ENCODE data around the gene LRRC32. TPM values are rescaled to one million over a fixed set of nuclear protein-coding genes. Genes with fewer than 3 reads are reported as not detected.

LRRC32 gene
- total RNA-seq, 2 experiments from 2014 or later: 11.2 to 12.3 TPM

DNA sequence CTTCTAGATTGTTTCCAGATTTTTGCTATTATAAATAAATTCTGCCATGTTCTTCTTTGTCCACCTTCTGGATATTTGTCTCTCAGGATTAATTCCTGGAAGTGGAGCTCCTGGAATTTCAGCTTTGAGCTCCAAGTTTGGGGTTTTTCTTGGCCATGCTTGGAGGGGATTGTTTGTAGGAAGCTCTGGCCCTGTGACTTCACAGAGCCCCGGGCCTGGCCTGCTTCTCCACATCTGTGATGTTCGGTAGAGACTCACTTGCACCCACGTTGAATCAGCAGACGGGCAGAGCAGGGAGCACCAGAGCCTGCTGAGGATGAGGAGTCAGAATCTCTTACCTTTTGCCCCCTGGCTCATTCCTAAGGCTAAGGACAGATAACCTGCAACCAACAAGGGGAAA is 35.7 kb downstream of the LRRC32 start:
- CTCF ChIA-PET: no interaction called here
- Mint-ChIP-seq H3K9me3 (no peaks in the 10 kb centered on the region), H3K4me1 (ENCODE audit: low read depth) (peaks cover 10% of the 10 kb centered on the region), H3K27ac (no peak overlapping the region), H3K4me3 (no peak overlapping the region), H3K36me3 (no peaks in the 10 kb centered on the region), H3K27me3 (peaks cover 7% of the 10 kb centered on the region)
- intact Hi-C loops (cut with micrococcal nuclease): no loop called here
- no peak for DNase-seq
- POLR2A ChIA-PET: no interaction called here

DNA sequence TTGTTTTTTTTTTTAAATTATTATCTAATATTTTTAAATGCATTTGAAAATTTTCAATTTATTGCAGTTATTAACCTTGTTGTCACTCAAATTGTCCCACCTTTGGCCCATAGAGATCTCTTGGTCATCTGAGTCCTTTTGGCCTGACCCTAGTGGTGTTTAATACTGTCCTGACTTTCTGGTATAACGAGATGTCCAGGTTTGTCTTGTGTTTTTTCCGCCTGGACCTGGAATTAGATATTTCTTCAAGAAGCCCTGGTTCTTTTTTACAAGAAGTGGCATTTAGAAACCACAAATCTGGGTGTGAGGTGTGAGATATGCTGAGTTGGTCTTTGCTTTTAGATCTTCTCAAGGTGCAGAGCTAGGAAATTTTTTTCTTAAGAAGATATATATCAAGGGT is 38.1 kb downstream of the LRRC32 start:
- ChIA-PET CTCF (interaction anchor here (0.7 kb wide), 1 partner anchor 47 kb away, joined by 3 read pairs; no protein-coding TSS in a partner anchor), POLR2A (no interaction called here)
- Mint-ChIP-seq H3K4me1 (ENCODE audit: low read depth) (peaks cover 31% of the 10 kb centered on the region), H3K9me3 (no peaks in the 10 kb centered on the region), H3K27me3 (peaks cover 1% of the 10 kb centered on the region), H3K4me3 (no peak overlapping the region), H3K27ac (no peak overlapping the region), H3K36me3 (no peaks in the 10 kb centered on the region)
- intact Hi-C loops (cut with micrococcal nuclease): no loop called here
- no peak for DNase-seq

DNA sequence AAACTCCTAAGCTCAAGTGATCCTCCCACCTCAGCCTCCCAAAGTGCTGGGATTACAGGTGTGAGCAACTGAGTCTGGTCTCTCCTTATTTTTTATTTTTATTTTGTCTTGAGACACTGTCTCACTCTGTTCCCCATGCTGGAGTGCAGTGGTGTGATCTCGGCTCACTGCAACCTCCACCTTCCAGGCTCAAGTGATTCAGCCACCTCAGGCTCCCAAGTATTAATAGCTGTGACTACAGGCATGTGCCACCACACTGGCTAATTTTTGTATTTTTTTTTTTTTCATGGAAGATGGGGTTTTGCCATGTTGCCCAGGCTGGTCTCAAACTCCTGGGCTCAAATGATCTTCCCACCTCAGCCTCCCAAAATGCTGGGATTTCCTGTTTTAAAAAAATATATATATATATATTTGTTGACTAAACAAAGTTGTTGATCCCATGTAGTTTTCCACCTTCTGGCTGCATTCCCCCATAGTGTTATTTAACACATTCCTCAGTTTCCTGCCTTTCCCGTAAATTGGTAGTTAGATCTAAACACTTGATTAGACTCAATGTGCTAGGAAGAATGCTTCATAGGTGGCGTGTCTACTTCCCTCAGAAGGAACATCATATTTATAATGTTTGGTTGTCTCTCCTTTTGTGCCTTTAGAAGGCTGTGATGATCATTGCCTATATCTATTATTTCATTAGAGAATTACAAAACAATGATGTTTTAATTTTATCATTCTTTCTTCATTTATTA is 38.8 kb downstream of the LRRC32 start:
- Mint-ChIP-seq H3K4me1 (ENCODE audit: low read depth) (peaks cover 38% of the 10 kb centered on the region), H3K27me3 (peaks cover 1% of the 10 kb centered on the region), H3K27ac (no peak overlapping the region), H3K9me3 (no peaks in the 10 kb centered on the region), H3K4me3 (no peak overlapping the region), H3K36me3 (no peaks in the 10 kb centered on the region)
- ChIA-PET CTCF (no interaction called here), POLR2A (no interaction called here)
- intact Hi-C loops (cut with micrococcal nuclease): no loop called here
- no peak for DNase-seq

DNA sequence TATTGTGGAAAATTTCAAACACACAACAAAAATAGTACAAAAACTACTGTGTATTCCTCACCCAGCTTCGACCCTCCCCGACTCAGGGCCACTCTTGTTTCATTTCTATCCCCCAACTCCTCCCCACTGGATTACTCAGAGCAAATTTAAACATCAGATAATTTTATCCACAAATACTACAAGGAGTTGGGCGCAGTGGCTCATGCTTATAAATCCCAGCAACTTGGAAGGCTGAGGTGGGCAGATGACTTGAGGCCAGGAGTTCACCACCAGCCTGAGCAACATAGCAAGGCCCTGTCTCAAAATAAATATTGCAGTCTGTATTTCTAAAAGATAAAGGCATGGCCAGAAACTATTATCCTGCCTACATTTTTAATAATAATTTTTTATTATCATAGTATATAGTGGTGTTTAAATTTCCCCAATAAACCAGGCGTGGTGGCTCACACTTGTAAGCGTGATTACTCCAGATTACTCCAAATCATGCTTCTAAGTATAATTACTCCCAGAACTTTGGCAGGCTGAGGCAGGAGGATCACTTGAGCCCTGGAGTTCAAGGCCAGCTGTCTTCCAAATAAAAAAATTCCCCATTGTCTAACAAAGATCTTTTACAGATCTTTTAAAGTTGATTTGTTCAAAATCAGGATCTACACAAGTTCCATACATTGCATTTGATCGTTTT is 39.8 kb downstream of the LRRC32 start:
- H3K4me1 Mint-ChIP-seq (ENCODE audit: low read depth): peaks cover 41% of the 10 kb centered on the region
- ChIA-PET POLR2A (no interaction called here), CTCF (no interaction called here)
- H3K36me3 Mint-ChIP-seq: peaks cover 4% of the 10 kb centered on the region
- H3K27me3 Mint-ChIP-seq: peaks cover 1% of the 10 kb centered on the region
- DNase-seq: no peak
- intact Hi-C loops (cut with micrococcal nuclease): no loop called here
- H3K4me3 Mint-ChIP-seq: peak overlapping the region; percentile 8
- H3K27ac Mint-ChIP-seq: peak overlapping the region; percentile 85
- peaks cover 5% of the 10 kb centered on the region for H3K9me3 Mint-ChIP-seq

DNA sequence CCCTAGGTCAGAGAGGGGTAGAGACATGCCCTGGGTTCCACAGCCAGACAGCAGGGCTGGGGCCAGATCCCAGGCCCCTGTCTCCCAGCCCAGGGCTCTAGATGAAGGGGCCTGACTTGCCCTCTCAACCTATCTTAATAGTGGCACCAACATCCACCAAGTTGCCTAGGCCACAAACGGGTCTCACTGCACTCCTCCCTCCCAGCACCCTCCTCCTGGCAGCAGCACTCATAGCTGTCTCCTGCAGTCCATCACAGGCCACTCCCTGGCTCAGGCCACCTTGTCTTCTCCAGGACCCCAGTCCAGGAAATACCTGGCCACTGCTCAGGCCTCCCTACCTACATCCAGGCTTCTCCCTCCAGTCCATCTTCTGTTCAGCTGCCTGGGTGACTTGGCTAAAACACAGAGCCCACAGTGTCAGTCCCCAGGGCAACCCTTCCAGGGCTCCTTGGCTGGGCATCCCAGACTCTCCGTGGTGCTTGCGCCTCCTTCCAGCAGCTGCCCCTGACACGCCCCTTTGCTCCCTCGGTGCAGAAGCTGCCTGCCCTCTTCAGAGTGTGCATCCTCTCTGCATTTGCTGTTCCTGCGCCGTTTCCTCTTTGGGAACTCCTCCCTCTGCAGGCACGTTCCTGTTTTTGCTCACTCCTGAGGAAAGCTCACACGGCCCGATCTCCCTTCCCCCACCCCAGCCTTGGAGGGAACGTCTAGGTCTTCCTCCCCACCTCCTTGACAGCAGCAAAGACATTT is 40.5 kb downstream of the LRRC32 start:
- Mint-ChIP-seq H3K9me3 (peaks cover 12% of the 10 kb centered on the region), H3K27me3 (no peaks in the 10 kb centered on the region), H3K4me3 (peak overlapping the region; percentile 8), H3K4me1 (ENCODE audit: low read depth) (peaks cover 41% of the 10 kb centered on the region), H3K36me3 (peaks cover 10% of the 10 kb centered on the region), H3K27ac (peak overlapping the region; percentile 85)
- ChIA-PET CTCF (interaction anchor here (1.2 kb wide), 1 partner anchor 42 kb away, joined by 3 read pairs; no protein-coding TSS in a partner anchor), POLR2A (interaction anchor here (2.0 kb wide), 1 partner anchor 42 kb away, joined by 7 read pairs; no protein-coding TSS in a partner anchor)
- peak; percentile 20 for DNase-seq
- intact Hi-C loops (cut with micrococcal nuclease): loop anchor here (2.0 kb wide), 2 partner anchors 69 to 77 kb away; no protein-coding TSS in a partner anchor

DNA sequence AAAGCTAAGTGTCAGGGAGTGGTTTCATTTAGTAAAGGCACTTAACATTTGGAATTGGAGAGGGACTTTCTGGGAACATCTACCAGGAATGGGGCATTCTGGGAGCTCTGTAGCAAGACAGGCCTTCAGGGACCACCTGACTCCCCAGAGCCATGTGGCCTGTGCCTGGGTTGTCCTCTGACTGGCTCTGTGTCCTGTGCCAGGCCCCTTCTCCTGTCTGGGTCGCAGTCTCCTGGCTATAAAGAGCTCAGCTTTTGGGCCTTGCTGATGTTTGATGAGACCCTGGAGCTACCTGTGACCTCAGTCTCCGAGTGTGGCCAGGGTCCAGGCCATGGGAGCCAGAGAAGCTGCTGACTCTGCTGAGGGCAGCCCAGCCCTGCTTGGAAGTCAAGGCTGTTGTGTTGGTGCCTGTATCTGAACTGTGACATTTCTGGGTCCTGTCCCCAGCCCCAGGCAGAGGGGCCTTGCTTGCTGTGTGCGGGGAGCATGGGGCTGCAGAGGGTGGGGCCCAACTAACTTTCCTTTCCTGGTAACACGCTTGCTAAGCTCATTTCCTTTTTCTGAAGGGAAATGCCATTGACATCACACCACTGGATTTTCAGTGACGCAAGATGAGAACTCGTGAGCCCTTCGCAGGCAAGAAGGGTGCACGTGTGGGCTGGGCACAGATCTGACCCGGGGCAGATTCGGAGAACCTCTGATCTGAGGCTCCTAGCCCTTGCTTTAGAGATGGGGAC is 41.3 kb downstream of the LRRC32 start:
- Mint-ChIP-seq H3K27ac (peak overlapping the region; percentile 85), H3K36me3 (peaks cover 10% of the 10 kb centered on the region), H3K4me3 (no peak overlapping the region), H3K9me3 (peaks cover 13% of the 10 kb centered on the region), H3K4me1 (ENCODE audit: low read depth) (peaks cover 41% of the 10 kb centered on the region), H3K27me3 (no peaks in the 10 kb centered on the region)
- peak; percentile 61 for DNase-seq
- intact Hi-C loops (cut with micrococcal nuclease): loop anchor here (2.0 kb wide), 2 partner anchors 68 to 76 kb away; no protein-coding TSS in a partner anchor
- POLR2A ChIA-PET: interaction anchor here (0.6 to 2.0 kb wide), 2 partner anchors 41 to 117 kb away, joined by 5 to 7 read pairs; no protein-coding TSS in a partner anchor
- CTCF ChIA-PET: interaction anchor here (1.2 kb wide), 1 partner anchor 41 kb away, joined by 3 read pairs; no protein-coding TSS in a partner anchor

DNA sequence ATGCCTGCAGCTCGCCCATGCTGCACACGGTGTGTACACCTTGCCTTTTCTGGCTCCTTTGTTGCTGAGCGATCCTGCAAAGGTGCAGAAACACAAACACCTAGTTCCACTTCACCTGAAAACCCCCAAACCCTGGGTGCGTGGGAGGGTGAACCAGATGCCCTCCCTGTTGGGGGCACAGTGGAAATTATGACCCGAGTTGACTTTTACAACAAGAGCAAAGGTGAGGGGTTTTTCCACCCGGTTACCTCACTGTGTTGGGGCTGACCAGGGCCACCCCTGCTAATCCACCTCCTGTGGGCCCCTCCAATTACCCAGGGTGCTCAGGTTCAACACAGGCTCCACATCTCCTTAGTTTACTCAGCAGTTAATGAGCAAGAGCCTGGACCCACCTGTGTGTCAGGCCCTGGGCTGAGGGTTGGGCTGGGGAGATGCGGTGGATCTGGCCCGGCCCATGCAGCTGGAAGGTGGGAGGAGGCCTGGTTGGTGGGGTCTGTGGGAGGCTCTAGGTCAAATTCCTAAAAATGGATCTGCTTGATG is 42.1 kb downstream of the LRRC32 start:
- peaks cover 13% of the 10 kb centered on the region for H3K9me3 Mint-ChIP-seq
- no peaks in the 10 kb centered on the region for H3K27me3 Mint-ChIP-seq
- no peak overlapping the region for H3K4me3 Mint-ChIP-seq
- H3K27ac Mint-ChIP-seq: peak overlapping the region; percentile 85
- peaks cover 10% of the 10 kb centered on the region for H3K36me3 Mint-ChIP-seq
- intact Hi-C loops (cut with micrococcal nuclease): loop anchor here (1.0 to 2.0 kb wide), 4 partner anchors 38 to 76 kb away; no protein-coding TSS in a partner anchor
- peaks cover 41% of the 10 kb centered on the region for H3K4me1 Mint-ChIP-seq (ENCODE audit: low read depth)
- ChIA-PET POLR2A (interaction anchor here (2.0 kb wide), 1 partner anchor 40 kb away, joined by 7 read pairs; no protein-coding TSS in a partner anchor), CTCF (interaction anchor here (1.2 kb wide), 1 partner anchor 40 kb away, joined by 3 read pairs; no protein-coding TSS in a partner anchor)
- peak; percentile 67 for DNase-seq

DNA sequence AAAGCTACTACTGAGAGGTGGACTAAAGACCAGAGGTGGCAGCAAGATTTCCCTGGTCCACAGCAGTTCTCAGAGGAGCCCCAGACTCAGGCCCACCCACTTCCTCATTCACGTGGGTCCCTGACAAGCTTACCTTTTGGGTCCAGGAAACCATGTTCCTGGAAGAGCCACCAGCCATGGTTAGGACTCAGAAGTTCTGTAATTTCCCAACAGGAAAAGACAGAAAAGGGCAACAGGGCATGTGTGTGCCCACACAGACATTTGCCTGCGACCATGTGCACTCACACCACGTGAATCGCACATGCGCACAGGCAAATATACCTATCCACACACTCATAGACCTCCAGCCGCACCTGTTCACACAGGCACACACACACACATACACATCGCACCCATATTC is 42.9 kb downstream of the LRRC32 start:
- DNase-seq: peak; percentile 20
- Mint-ChIP-seq H3K36me3 (peaks cover 10% of the 10 kb centered on the region), H3K9me3 (peaks cover 13% of the 10 kb centered on the region), H3K27ac (peak overlapping the region; percentile 53), H3K4me1 (ENCODE audit: low read depth) (peaks cover 41% of the 10 kb centered on the region), H3K4me3 (no peak overlapping the region), H3K27me3 (no peaks in the 10 kb centered on the region)
- POLR2A ChIA-PET: interaction anchor here (1.1 kb wide), 1 partner anchor 73 kb away, joined by 3 read pairs; no protein-coding TSS in a partner anchor
- intact Hi-C loops (cut with micrococcal nuclease): loop anchor here (1.0 to 2.0 kb wide), 4 partner anchors 39 to 75 kb away; no protein-coding TSS in a partner anchor
- CTCF ChIA-PET: interaction anchor here (1.1 to 2.2 kb wide), 2 partner anchors 29 to 53 kb away, joined by 3 to 6 read pairs; no protein-coding TSS in a partner anchor

DNA sequence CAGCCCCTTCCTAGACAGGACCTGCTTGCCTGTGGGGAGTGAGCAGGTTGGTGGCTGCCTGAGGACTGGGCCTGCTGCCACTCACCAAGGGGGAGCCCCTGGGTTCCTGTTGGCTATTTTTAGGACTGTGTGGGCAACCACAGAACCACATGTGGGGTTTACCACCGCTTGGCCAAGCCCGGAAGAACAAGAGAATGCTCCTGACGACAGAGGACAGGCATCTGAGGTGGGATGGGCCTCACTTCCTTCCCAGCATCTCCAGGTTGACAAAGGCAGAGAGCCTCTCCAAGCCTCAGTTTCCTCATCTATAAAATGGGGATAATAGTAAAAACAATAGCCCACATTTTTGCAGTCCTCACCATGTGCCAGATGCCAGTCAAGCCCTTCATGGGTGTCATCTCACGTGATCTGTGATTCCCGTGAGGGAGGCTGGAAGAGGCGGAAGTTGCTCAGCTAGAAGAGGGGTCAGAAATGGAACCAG is 43.6 kb downstream of the LRRC32 start:
- peaks cover 39% of the 10 kb centered on the region for H3K4me1 Mint-ChIP-seq (ENCODE audit: low read depth)
- peak; percentile 87 for DNase-seq
- H3K27me3 Mint-ChIP-seq: no peaks in the 10 kb centered on the region
- H3K36me3 Mint-ChIP-seq: peaks cover 10% of the 10 kb centered on the region
- ChIA-PET CTCF (interaction anchor here (0.7 to 2.2 kb wide), 3 partner anchors 29 to 55 kb away, joined by 3 to 6 read pairs (median 3); no protein-coding TSS in a partner anchor), POLR2A (interaction anchor here (1.1 kb wide), 1 partner anchor 73 kb away, joined by 3 read pairs; no protein-coding TSS in a partner anchor)
- peak overlapping the region; percentile 53 for H3K27ac Mint-ChIP-seq
- peak overlapping the region; percentile 13 for H3K4me3 Mint-ChIP-seq
- peaks cover 13% of the 10 kb centered on the region for H3K9me3 Mint-ChIP-seq
- intact Hi-C loops (cut with micrococcal nuclease): no loop called here

DNA sequence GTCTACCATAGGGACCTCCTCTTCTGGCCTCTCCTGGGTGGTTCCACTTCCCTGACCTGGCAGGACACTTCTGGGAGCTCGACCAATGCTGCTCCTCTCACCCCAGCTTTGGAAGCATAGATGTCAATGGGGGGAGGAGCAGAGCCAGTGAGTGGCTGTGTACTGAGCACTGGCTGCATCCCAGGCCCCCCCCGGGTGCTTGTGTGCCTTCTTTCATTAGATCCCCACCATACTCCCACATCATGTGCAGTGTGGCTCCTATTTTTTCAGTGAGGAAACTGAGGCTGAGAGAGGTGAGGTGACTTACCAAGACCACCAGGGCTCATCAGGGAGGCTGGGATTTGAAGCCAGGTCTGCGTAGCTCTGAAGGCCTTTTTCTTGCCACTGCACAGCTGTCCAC is 44.3 kb downstream of the LRRC32 start:
- no peaks in the 10 kb centered on the region for H3K27me3 Mint-ChIP-seq
- no peak for DNase-seq
- intact Hi-C loops (cut with micrococcal nuclease): no loop called here
- H3K4me3 Mint-ChIP-seq: no peak overlapping the region
- H3K9me3 Mint-ChIP-seq: peaks cover 13% of the 10 kb centered on the region
- H3K27ac Mint-ChIP-seq: no peak overlapping the region
- peaks cover 39% of the 10 kb centered on the region for H3K4me1 Mint-ChIP-seq (ENCODE audit: low read depth)
- H3K36me3 Mint-ChIP-seq: peaks cover 10% of the 10 kb centered on the region
- POLR2A ChIA-PET: no interaction called here
- CTCF ChIA-PET: interaction anchor here (0.5 to 2.2 kb wide), 3 partner anchors 28 to 821 kb away, joined by 3 to 6 read pairs (median 3); no protein-coding TSS in a partner anchor

All from activated CD4-positive, alpha-beta memory T cell treated with anti-CD3 and anti-CD28 coated beads for 36 hours (primary cell).